ENCODE measurements around the gene SGCE. TPM values are rescaled to one million over a fixed set of nuclear protein-coding genes. Genes with fewer than 3 reads are reported as not detected.

SGCE gene
- total and polyA plus RNA-seq, 2 donors (not counting 1 experiment from before 2014, with no cell fraction given): 8.9 to 13.0 TPM

GRCh38 chr7:94656925-94657731, 1.2 kb upstream of the SGCE start:
- no peak for TF ChIP-seq CTCF (IDR thresholded peaks at IDR 0.05)
- no peak for TF ChIP-seq EZH2 (IDR thresholded peaks at IDR 0.05; ENCODE audit: borderline replicate concordance, insufficient read depth, low read depth, low read length, poor library complexity, severe bottlenecking)
- peaks cover 0 to 34% (median 0%) of the 10 kb centered on the region in 3 donors for H3K9me3 ChIP-seq (ENCODE audit: control extremely low read depth in 1 of 3, control insufficient read depth in 2 of 3, insufficient read depth in 1 of 3, low read length in 2 of 3)
- ChIA-PET CTCF (interaction anchor here (1.1 to 3.8 kb wide), 5 partner anchors 10 to 1029 kb away, joined by 3 to 27 read pairs (median 3); no protein-coding TSS in a partner anchor), POLR2A (no interaction called here)
- no peaks in the 10 kb centered on the region for H3K79me2 ChIP-seq (ENCODE audit: control insufficient read depth, insufficient read depth, low read length)
- ATAC-seq (ENCODE audit: low read depth) (no peak), DNase-seq (peak; percentile 74)
- peak overlapping the region; percentile 78 for H3K4me2 ChIP-seq (replicated peaks; ENCODE audit: low read depth, low read length, poor library complexity, severe bottlenecking)
- intact Hi-C loops (cut with micrococcal nuclease): loop anchor here (1.0 to 5.0 kb wide), 5 partner anchors 100 to 1425 kb away; partner anchors contain the start of genes BET1 and VPS50
- peak overlapping the region; percentile 85 for H2AFZ ChIP-seq (ENCODE audit: insufficient read depth, low read depth, low read length, poor library complexity, severe bottlenecking)
- Mint-ChIP-seq H3K4me3 (peak overlapping the region; percentile 94), H3K4me1 (peaks cover 26% of the 10 kb centered on the region), H3K27ac (peak overlapping the region; percentile 82), H3K27me3 (peaks cover 17% of the 10 kb centered on the region), H3K9me3 (ENCODE audit: insufficient read depth) (no peaks in the 10 kb centered on the region)
- H3K9ac ChIP-seq (ENCODE audit: low read length): peak overlapping the region; percentile 55
- H3K4me3 ChIP-seq (ENCODE audit: control extremely low read depth in 1 of 5, extremely low read depth in 1 of 5, insufficient read depth in 1 of 5, low read depth in 2 of 5, low read length in 4 of 5): peak overlapping the region; percentile 14 to 71 (median 63)
- peaks cover 0 to 25% (median 18%) of the 10 kb centered on the region in 4 experiments for H3K27me3 ChIP-seq (replicated peaks in 1 of 4; ENCODE audit: control extremely low read depth in 1 of 4, control insufficient read depth in 3 of 4, insufficient read depth in 4 of 4, low read length in 3 of 4)
- H3K36me3 ChIP-seq (replicated peaks in 1 of 2; ENCODE audit: control extremely low read depth in 1 of 2, control insufficient read depth in 1 of 2, extremely low read depth in 1 of 2, insufficient read depth in 2 of 2, low read length in 1 of 2): no peaks in the 10 kb centered on the region
- WGBS (ENCODE audit: insufficient coverage): 56% methylated on average over 31 of the region's 36 CpGs
- H3K4me1 ChIP-seq (ENCODE audit: control insufficient read depth in 2 of 2, insufficient read depth in 2 of 2, low read length in 2 of 2): peaks cover 16 to 29% of the 10 kb centered on the region in 2 donors
- H3K27ac ChIP-seq (ENCODE audit: low read length in 2 of 2): no peak overlapping the region
- no peaks in the 10 kb centered on the region for H4K20me1 ChIP-seq (ENCODE audit: control insufficient read depth, insufficient read depth, low read length, poor library complexity, severe bottlenecking)

DNA sequence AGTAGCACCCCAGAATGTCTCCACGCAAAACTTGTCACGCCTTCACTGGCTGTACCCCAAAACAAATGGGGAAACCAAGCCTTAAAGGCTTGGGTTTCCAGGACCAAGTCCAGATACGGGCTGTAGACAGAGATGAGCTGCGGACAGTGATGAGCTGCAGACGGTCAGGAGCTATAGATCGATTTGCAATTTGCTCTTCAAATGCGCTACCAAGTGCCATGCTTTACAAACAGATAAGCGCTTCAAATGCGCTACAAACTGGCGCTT, 658 bp upstream of the SGCE start:
- Mint-ChIP-seq H3K27ac (peak overlapping the region; percentile 82), H3K27me3 (peaks cover 21% of the 10 kb centered on the region), H3K9me3 (ENCODE audit: insufficient read depth) (no peaks in the 10 kb centered on the region), H3K4me1 (peaks cover 26% of the 10 kb centered on the region), H3K4me3 (peak overlapping the region; percentile 94)
- TF ChIP-seq CTCF (IDR thresholded peaks at IDR 0.05) (no peak), EZH2 (IDR thresholded peaks at IDR 0.05; ENCODE audit: borderline replicate concordance, insufficient read depth, low read depth, low read length, poor library complexity, severe bottlenecking) (no peak)
- POLR2A ChIA-PET: no interaction called here
- DNase-seq (no peak), ATAC-seq (ENCODE audit: low read depth) (no peak)
- Histone ChIP-seq H2AFZ (ENCODE audit: insufficient read depth, low read depth, low read length, poor library complexity, severe bottlenecking) (peak overlapping the region; percentile 85), H3K36me3 (replicated peaks in 1 of 2; ENCODE audit: control extremely low read depth in 1 of 2, control insufficient read depth in 1 of 2, extremely low read depth in 1 of 2, insufficient read depth in 2 of 2, low read length in 1 of 2) (no peaks in the 10 kb centered on the region), H3K4me3 (ENCODE audit: control extremely low read depth in 1 of 5, extremely low read depth in 1 of 5, insufficient read depth in 1 of 5, low read depth in 2 of 5, low read length in 4 of 5) (peak overlapping the region; percentile 17 to 71 (median 63)), H3K79me2 (ENCODE audit: control insufficient read depth, insufficient read depth, low read length) (no peaks in the 10 kb centered on the region), H3K4me1 (ENCODE audit: control insufficient read depth in 2 of 2, insufficient read depth in 2 of 2, low read length in 2 of 2) (peaks cover 16 to 29% of the 10 kb centered on the region in 2 donors), H3K27ac (ENCODE audit: low read length in 2 of 2) (no peak overlapping the region), H3K27me3 (replicated peaks in 1 of 4; ENCODE audit: control extremely low read depth in 1 of 4, control insufficient read depth in 3 of 4, insufficient read depth in 4 of 4, low read length in 3 of 4) (peaks cover 0 to 29% (median 23%) of the 10 kb centered on the region in 4 experiments), H3K9ac (ENCODE audit: low read length) (peak overlapping the region; percentile 55), H3K4me2 (replicated peaks; ENCODE audit: low read depth, low read length, poor library complexity, severe bottlenecking) (peak overlapping the region; percentile 78), H4K20me1 (ENCODE audit: control insufficient read depth, insufficient read depth, low read length, poor library complexity, severe bottlenecking) (no peaks in the 10 kb centered on the region), H3K9me3 (ENCODE audit: control extremely low read depth in 1 of 3, control insufficient read depth in 2 of 3, insufficient read depth in 1 of 3, low read length in 2 of 3) (peaks cover 0 to 34% (median 0%) of the 10 kb centered on the region in 3 donors)
- intact Hi-C loops (cut with micrococcal nuclease): loop anchor here (5.0 kb wide), 4 partner anchors 99 to 1424 kb away; partner anchors contain the start of genes BET1 and VPS50
- CTCF ChIA-PET: interaction anchor here (1.1 to 3.8 kb wide), 6 partner anchors 9 to 1030 kb away, joined by 3 to 27 read pairs (median 4); no protein-coding TSS in a partner anchor
- 61% methylated on average over 10 of the region's 10 CpGs for WGBS (ENCODE audit: insufficient coverage)
